Superior temporal gyrus (tissue), 1 donor: ENCODE data around the gene CIRBP.
"Not testable (repeated sequence)": the region's sequence is repeated elsewhere in the genome, so short reads cannot be mapped to it uniquely, and the experiment has no call there.

ENCODE experiments used
- DNase-seq: peaks from one replicate; pipeline ENCODE4 v3.0.0-alpha.2; 2016; ENCODE audit errors: extremely low spot score

The CIRBP gene

DNA sequence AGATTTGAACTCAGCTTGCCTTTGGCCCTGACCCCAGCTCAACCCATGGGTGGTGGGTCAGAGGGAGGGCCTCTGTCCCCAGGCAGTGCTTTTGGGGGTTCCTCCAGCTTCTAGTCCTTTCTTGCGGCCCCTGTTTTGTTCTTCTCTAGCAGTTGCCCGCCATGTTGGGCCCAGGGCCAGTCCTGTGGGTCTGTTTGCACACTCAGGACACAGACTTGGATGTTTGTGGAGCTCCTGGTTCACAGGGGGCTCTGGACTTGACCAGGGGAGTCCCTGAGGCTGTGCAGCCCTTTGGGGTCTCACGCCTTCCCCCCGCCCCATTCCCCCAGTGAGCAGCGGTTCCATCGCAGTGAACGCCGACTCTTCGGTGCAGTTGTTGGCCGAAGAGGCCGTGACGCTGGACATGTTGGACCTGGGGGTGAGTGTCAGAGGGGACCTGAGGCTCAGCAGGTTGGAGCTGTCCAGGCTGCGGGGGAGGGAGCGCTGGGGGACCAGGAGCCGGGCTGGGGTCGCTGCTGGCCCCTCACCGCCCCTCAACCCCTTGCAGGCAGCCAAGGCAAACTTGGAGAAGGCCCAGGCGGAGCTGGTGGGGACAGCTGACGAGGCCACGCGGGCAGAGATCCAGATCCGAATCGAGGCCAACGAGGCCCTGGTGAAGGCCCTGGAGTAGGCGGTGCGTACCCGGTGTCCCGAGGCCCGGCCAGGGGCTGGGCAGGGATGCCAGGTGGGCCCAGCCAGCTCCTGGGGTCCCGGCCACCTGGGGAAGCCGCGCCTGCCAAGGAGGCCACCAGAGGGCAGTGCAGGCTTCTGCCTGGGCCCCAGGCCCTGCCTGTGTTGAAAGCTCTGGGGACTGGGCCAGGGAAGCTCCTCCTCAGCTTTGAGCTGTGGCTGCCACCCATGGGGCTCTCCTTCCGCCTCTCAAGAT, 25.1 kb upstream of the CIRBP start:
- peak; percentile 83 for DNase-seq

DNA sequence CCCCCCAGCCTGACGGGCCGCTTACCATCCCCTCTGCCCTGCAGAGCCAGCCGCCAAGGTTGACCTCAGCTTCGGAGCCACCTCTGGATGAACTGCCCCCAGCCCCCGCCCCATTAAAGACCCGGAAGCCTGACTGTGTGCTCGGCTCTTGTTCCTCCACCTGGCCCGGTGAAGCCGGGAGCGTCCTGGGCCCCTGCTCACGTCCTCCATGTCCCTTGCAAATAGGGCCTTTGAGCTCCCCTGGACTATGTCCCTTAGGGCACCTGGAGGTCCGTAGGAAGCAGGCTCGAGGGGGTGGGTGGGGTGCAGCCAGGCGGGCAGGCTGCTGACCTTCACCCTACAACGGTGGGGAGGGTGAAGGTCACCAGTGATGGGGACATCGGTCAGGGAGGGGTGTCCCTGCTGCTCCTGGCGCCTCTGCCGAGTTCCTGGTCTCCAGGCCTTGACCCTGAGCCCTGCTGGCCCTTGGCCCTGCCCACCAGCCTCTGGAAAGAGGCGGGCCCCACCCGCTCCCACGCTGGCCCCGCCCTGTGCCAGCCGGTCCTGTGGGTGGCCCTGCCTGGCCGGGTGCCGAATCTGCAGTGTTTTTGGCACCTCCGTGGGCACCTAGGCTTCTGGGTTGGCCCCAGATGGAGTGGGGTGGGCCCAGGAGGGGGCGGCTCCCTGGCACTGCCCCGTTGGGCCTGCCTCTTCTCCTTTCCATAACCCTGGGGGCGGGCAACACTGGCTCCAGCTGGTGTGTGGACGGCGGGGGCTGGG, 24.3 kb upstream of the CIRBP start:
- peak; percentile 9 for DNase-seq

DNA sequence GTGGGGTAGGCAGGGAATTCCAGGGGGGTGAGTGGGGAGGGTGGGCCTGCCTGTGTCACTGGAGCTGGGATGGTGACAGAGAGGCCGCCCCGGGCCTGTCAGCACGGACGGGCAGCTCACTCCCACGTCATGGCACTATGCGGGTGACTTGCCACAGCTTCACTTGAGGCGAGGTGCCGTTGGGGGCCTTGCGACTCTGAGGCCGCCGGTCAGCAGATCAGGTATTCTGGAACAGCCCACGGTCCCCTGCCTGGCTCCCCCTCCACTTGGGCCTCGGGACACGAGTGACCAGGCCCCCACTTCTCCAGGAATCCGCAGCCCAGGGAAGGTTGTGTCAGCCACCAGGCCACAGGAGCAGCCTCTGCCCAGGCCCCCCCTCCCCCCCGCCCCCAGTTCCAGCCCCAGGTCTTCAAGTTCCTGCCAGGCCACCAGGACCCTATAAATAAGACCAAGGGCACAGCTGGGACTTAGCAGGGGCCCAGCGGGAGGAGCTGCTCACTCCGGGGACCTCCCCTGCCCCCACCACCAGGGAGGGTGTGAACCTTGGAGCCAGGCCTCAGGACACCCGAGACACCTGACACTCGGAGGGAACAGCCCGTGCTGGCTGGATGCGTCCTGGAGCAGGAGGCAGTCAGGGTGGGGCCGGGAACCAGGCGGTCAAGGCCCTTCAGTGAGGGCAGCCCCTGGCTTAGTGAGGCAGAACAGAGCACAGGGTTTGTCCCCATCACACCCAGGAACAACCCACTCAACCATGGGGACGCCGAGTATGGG, 23.5 kb upstream of the CIRBP start:
- no peak for DNase-seq

DNA sequence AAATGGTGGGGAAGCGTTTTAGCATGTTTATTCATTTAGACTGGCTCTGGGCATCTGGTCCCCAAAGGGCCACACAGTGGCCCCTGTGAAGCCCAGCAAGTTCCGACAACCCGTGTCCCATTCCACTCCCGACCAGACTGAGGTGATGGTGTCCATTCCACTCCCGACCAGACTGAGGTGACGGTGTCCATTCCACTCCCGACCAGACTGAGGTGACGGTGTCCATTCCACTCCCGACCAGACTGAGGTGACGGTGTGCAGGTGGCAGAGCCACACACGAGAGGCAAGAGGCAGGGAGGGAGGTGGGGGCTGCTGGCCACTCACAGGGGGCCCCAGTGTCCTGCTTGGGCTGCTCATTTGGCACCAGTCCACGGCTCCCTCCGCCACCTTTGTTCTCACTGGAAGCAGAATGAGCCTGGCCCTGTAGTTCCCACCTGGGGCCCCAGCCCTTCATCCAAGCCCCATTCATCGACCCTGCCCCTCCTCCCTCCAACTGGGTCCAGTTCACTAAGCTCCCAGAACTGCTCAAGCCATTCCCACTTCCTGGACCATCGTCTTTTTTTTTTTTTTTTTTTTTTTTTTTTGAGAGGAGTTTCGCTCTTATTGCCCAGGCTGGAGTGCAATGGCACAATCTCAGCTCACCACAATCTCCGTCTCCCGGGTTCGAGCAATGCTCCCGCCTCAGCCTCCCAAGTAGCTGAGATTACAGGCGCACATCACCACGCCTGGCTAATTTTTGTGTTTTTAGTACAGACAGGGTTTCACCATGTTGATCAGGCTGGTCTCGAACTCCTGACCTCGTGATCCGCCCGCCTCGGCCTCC, 22.7 kb upstream of the CIRBP start:
- DNase-seq, result not testable (repeated sequence)

DNA sequence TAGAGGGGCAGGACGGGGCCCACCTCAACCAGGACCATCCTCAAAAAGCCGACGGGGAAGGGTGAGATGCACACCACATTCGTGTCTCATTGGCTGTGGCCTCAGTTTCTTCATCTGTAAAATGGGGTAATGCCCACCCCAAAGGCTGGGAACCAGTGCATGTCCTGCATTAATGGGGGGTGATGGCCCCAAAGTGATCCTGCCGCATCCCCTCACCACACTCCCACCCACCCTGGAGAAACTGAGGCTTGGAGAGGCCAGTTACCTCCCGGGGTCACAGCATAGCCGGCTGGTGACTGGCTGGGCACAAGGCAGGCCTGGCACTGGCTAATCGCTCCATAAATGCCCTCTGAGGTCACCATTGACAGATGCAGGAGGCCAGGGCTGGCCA, 21.4 kb upstream of the CIRBP start:
- no peak for DNase-seq

DNA sequence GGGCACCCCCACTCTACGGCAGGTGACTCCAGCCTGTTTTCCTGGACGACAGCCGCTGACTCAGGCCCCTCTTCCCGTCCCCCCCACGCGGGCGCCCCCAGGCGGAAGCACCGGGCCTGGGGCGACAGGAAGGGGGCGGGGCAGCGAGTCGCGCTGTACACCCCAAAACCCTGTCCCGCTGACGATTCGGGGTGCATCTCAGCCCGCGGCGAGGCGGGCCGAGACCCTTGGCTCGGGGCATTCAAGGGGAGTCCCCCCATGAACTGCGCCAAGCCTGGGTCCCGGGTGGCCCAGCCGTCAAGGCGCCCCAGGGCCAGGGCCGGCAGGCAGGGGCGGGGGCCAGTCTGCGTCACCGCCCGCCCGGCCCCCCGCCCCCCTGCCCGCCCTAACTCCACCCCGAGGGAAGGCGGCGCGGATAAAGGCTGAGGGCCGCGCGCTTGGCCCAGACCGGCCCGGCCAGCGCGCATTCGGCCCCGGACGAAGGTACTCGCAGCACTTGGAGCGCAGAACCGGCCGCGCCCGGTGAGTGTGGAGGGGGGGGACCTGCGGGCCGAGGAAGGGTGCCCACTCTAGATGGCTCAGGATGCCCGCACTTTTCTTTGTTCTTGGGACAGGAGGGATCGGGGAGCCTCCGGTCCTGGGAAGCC, 20.9 kb upstream of the CIRBP start, which contains the start of gene MIDN:
MIDN (plus strand) TSS at position 445 of the 647 bp plus-strand sequence. CDS start 1,714 bp downstream, outside the sequence.
- DNase-seq, result peak; percentile 22

DNA sequence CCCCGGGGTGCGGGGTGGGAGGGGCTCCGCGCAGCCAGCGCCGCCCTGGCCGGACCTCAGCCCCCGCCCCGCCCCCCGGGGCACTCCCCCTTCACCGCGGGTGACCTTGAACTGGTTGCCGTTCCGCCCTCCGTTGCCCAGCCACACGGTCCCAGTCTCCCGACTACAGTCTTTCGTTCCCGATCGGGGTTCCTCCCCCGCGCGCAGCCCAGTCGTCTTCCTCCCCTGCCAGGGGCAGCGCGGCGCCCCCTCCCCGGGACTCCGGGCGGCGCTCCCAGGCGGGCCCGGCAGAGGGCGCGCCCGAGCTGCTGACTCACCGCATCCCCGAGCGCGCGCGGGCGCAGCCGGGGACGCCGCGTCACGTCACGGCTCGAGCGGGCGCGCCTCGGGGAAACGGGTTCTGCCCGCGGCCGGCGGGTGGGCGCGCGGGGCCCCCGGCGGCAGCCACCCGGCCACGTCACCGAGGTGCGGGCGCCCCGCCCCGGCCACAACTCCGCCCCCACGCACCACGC, 20.3 kb upstream of the CIRBP start:
- peak; percentile 75 for DNase-seq

DNA sequence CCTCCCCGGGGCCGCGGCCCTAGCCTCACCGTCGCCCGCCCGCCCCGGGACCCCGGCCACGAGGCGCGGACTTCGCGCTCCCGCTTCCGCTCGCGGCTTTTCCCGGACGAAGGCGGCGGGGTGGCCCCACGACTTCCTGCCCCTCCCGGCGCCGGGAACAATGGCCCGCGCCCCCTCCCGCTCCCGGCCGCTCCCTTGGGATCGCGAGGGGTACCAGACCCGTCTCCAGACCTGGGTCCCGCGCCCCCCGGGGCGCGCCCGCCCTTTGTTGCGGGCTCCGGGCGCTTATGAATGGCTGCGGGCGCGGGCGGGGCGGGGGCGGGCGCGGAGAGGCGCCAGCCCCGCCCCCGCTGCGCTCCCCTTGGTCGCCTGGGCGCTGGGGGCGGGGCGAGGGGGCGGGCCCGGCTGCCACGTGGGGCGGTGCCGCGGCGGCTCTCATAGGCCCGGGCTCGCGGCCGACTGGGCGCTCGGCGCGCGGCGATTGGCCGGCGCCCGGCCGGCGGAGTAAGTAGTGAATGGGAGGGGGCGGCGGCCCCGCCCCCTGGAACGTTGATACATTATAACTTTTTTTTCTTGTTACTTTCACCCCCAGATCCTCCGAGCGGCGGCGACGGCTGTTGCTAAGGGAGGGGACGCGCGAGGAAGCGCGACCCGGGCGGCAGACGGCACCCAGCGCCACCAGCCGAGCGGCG, 19.7 kb upstream of the CIRBP start:
- DNase-seq, result peak; percentile 88

DNA sequence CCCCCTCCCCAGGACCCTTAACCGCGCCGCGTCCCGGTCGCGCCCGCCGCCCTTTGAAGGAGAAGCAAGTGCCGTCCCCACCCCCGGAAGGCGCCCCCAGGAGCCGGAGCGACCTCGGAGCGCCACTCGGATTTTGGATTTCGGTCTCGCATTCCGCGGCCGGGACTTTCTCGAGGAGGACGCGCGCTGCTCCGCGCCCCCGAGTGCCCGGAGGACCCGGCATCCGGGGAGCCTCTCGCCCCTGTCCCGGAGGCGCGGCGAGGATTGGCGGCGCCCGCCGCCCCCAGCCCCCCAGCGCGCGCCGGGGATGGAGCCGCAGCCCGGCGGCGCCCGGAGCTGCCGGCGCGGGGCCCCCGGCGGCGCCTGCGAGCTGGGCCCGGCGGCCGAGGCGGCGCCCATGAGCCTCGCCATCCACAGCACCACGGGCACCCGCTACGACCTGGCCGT, 19.1 kb upstream of the CIRBP start:
- no peak for DNase-seq

DNA sequence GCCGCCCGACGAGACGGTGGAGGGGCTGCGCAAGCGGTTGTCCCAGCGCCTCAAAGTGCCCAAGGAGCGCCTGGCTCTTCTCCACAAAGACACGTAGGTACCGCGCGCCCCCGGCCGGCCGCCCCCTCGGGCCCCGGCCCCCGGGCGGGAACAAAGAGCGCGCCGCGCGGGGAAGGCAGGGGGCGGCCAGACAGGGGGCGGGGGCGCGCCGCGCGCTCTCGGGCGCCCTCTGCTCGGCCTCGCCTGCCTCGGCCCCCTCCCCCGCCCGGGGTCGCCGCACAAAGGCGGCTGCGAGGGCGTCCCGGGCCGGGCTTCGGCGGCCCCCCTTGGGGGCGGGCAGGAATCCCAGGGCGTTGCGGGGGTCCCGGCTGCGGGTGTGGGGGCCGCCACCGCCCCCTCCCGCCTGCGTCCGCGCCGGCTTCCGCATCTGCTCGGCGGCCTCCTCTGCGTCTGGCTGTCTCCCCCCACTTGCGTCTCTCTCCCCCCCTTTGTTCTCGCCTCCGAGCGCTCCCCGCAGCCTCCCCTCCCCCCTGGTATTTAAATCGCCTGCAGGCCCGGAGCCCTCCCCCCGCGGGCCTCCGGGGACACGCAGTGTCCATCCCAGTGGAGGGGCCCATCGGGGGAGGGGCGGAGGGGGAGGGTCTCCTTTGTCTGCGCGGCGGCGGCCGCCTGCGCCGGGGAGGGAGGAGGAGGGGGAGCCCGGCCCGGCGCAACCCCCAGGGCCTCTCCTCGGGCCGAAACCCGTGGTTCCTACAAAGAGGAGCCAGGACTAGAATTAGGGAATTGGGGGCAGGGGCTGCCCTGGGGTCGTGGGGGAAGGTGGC, 18.5 kb upstream of the CIRBP start:
- DNase-seq, result peak; percentile 30

- DNase-seq, result peak; percentile 60
These were observed 17.6 kb upstream of the CIRBP start for GRCh38 chr19:1251330-1252220.

DNA sequence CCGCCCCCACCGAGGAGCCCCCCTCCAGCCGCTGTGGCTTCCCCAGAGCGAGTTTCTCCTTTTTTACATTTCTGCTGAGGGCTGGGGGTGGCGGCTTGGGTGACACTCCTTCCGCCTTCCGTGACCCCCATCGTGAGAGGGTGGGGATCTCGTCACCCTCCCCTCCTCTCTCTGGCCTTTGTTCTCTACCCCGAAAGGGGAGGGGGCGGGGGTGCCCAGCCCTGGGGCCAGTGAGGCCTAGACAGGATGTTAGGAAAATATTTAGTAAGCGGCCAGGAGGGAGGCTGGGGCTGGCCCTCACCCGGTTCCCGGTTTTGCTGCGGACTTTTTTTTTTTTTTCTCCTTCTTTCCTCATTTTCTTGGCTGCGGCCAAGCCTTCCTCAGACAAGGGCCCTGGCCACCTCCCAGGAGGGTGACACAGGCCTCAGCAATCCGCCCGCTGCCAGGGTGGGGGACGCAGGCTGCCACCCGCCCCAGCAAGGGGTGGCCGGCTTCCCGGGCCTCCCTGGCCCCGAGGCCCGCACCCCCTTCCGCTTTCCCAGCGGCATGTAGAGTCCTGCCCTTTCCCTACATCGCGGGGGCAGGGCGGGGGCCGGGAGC, 16.8 kb upstream of the CIRBP start:
- DNase-seq, result peak; percentile 74

GRCh38 chr19:1252821-1253513, 16.2 kb upstream of the CIRBP start:
- DNase-seq, result peak; percentile 80

DNA sequence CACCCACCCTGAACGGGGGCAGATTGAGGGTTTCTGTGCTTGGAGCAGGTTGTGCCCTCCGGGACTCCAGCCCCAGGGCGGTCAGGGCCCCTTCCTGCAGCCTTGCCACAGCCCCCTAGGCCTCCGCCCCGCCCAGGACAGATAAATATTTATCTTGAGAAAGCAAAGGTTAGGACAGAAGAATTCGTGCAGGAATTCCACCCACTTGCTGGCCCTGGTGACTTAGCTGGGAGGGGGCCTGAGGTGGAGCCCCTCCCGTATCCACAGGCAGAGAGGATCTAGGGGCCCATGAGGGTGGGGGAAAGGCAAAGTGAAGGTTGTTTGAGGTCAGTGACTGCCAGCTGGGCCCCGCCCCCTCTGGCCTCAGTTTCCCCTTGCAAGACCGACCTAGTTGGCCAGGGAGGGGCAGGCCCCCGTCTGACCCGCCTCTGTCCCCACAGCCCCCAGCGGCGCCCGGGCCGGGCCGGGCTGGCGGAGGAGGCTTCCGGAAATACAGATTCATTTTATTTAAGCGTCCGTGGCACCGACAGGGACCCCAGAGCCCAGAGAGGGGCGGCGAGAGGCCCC, 15.5 kb upstream of the CIRBP start:
- DNase-seq, result no peak

- peak; percentile 60 for DNase-seq
These were observed 15.0 kb upstream of the CIRBP start for GRCh38 chr19:1254081-1254527.

GRCh38 chr19:1254530-1255185, 14.5 kb upstream of the CIRBP start:
- peak; percentile 21 for DNase-seq
